ENCODE measurements around the gene TNFRSF1B. TPM values are rescaled to one million over a fixed set of nuclear protein-coding genes. Genes with fewer than 3 reads are reported as not detected.

TNFRSF1B gene
- total and polyA plus RNA-seq, 9 of the 15 experiments (the other 6 are each of a cell fraction or from before 2014, with no cell fraction given): 8.8 to 91.3 (median 36.0) TPM

DNA sequence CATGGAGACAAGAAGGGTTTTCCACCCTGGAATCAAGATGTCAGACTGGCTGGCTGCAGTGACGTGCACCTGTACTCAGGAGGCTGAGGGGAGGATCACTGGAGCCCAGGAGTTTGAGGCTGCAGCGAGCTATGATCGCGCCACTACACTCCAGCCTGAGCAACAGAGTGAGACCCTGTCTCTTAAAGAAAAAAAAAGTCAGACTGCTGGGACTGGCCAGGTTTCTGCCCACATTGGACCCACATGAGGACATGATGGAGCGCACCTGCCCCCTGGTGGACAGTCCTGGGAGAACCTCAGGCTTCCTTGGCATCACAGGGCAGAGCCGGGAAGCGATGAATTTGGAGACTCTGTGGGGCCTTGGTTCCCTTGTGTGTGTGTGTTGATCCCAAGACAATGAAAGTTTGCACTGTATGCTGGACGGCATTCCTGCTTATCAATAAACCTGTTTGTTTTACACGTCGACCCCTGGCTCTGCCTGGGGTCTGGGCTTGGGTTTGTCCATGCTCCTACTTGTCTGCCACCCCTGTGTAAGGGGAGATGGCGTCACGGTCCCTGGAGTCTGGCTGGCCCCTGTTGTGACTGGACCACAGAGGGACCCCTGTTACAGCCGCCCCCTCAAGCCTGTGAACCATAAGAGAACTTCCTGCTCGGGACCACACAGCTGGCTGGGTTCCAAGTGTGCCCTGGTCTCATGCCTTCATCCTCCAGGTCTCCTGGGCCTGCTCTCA is 42.1 kb downstream of the TNFRSF1B start (continued):
- TF ChIP-seq, protein P1, sequence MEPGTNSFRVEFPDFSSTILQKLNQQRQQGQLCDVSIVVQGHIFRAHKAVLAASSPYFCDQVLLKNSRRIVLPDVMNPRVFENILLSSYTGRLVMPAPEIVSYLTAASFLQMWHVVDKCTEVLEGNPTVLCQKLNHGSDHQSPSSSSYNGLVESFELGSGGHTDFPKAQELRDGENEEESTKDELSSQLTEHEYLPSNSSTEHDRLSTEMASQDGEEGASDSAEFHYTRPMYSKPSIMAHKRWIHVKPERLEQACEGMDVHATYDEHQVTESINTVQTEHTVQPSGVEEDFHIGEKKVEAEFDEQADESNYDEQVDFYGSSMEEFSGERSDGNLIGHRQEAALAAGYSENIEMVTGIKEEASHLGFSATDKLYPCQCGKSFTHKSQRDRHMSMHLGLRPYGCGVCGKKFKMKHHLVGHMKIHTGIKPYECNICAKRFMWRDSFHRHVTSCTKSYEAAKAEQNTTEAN (CRISPR knock-in tag; IDR thresholded peaks at IDR 0.05): no peak
- peak; percentile 16; the same call in 1 of the 2 replicates for TF ChIP-seq SOX6 (IDR thresholded peaks at IDR 0.05)
- peak; percentile 38; the same call in 1 of the 2 replicates for TF ChIP-seq TOE1 (IDR thresholded peaks at IDR 0.05; ENCODE audit: borderline replicate concordance)
- no peak for TF ChIP-seq TOE1 (CRISPR knock-in tag; IDR thresholded peaks at IDR 0.05; ENCODE audit: borderline replicate concordance, low read depth)
- TF ChIP-seq MTA1 (IDR thresholded peaks at IDR 0.05; ENCODE audit: borderline replicate concordance): 0 out of 2 replicates have a peak, but pooled peaks have one; percentile 18
- no peak for TF ChIP-seq MIER1 (IDR thresholded peaks at IDR 0.05; ENCODE audit: low read depth)
- TF ChIP-seq, protein P2, sequence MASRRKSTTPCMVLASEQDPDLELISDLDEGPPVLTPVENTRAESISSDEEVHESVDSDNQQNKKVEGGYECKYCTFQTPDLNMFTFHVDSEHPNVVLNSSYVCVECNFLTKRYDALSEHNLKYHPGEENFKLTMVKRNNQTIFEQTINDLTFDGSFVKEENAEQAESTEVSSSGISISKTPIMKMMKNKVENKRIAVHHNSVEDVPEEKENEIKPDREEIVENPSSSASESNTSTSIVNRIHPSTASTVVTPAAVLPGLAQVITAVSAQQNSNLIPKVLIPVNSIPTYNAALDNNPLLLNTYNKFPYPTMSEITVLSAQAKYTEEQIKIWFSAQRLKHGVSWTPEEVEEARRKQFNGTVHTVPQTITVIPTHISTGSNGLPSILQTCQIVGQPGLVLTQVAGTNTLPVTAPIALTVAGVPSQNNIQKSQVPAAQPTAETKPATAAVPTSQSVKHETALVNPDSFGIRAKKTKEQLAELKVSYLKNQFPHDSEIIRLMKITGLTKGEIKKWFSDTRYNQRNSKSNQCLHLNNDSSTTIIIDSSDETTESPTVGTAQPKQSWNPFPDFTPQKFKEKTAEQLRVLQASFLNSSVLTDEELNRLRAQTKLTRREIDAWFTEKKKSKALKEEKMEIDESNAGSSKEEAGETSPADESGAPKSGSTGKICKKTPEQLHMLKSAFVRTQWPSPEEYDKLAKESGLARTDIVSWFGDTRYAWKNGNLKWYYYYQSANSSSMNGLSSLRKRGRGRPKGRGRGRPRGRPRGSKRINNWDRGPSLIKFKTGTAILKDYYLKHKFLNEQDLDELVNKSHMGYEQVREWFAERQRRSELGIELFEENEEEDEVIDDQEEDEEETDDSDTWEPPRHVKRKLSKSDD (conservative IDR thresholded peaks at IDR 0.05; ENCODE audit: low read length): no peak
- 0 out of 2 replicates have a peak, but pooled peaks have one; percentile 30 for TF ChIP-seq CBX1 (IDR thresholded peaks at IDR 0.05; ENCODE audit: low read depth)
- peak in 1 of 2 experiments; percentile 65; a peak in 1 of 4 replicates for TF ChIP-seq ARNT (IDR thresholded peaks at IDR 0.05)
- peak; percentile 20 for TF ChIP-seq RBM39 (optimal IDR thresholded peaks at IDR 0.05; ENCODE audit: low read depth, low read length)
- peak; percentile 94 for TF ChIP-seq NFIC (IDR thresholded peaks at IDR 0.05)
- no peak for TF ChIP-seq HOXB6 (CRISPR knock-in tag; IDR thresholded peaks at IDR 0.05; ENCODE audit: borderline replicate concordance)
- peak; percentile 99 for TF ChIP-seq SMC3 (conservative IDR thresholded peaks at IDR 0.05; ENCODE audit: insufficient read depth, low read depth, low read length)
- TF ChIP-seq ZNF12 (CRISPR knock-in tag; IDR thresholded peaks at IDR 0.05): 0 out of 2 replicates have a peak, but pooled peaks have one; percentile 24
- TF ChIP-seq FIP1L1 (IDR thresholded peaks at IDR 0.05; ENCODE audit: low read depth, low read length, poor library complexity, severe bottlenecking): no peak
- TF ChIP-seq KAT8 (IDR thresholded peaks at IDR 0.05; ENCODE audit: low read depth): no peak
- TF ChIP-seq, protein P3, sequence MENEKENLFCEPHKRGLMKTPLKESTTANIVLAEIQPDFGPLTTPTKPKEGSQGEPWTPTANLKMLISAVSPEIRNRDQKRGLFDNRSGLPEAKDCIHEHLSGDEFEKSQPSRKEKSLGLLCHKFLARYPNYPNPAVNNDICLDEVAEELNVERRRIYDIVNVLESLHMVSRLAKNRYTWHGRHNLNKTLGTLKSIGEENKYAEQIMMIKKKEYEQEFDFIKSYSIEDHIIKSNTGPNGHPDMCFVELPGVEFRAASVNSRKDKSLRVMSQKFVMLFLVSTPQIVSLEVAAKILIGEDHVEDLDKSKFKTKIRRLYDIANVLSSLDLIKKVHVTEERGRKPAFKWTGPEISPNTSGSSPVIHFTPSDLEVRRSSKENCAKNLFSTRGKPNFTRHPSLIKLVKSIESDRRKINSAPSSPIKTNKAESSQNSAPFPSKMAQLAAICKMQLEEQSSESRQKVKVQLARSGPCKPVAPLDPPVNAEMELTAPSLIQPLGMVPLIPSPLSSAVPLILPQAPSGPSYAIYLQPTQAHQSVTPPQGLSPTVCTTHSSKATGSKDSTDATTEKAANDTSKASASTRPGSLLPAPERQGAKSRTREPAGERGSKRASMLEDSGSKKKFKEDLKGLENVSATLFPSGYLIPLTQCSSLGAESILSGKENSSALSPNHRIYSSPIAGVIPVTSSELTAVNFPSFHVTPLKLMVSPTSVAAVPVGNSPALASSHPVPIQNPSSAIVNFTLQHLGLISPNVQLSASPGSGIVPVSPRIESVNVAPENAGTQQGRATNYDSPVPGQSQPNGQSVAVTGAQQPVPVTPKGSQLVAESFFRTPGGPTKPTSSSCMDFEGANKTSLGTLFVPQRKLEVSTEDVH (IDR thresholded peaks at IDR 0.05; ENCODE audit: low read depth, partially characterized antibody): peak; percentile 57
- TF ChIP-seq ZNF146 (CRISPR knock-in tag; IDR thresholded peaks at IDR 0.05; ENCODE audit: unreplicated experiment): no peak
- TF ChIP-seq EP400 (IDR thresholded peaks at IDR 0.05): 0 out of 2 replicates have a peak, but pooled peaks have one; percentile 16
- TF ChIP-seq, protein P4, sequence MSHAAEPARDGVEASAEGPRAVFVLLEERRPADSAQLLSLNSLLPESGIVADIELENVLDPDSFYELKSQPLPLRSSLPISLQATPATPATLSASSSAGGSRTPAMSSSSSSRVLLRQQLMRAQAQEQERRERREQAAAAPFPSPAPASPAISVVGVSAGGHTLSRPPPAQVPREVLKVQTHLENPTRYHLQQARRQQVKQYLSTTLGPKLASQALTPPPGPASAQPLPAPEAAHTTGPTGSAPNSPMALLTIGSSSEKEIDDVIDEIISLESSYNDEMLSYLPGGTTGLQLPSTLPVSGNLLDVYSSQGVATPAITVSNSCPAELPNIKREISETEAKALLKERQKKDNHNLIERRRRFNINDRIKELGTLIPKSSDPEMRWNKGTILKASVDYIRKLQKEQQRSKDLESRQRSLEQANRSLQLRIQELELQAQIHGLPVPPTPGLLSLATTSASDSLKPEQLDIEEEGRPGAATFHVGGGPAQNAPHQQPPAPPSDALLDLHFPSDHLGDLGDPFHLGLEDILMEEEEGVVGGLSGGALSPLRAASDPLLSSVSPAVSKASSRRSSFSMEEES (CRISPR knock-in tag; IDR thresholded peaks at IDR 0.05): no peak
